ENCODE results near the gene CHMP1A. TPM values are rescaled to one million over a fixed set of nuclear protein-coding genes. Genes with fewer than 3 reads are reported as not detected.
"Not testable (repeated sequence)": the region's sequence is repeated elsewhere in the genome, so short reads cannot be mapped to it uniquely, and the experiment has no call there.

CHMP1A gene
- total RNA-seq, 1 experiment from 2014 or later: 75.6 TPM

DNA sequence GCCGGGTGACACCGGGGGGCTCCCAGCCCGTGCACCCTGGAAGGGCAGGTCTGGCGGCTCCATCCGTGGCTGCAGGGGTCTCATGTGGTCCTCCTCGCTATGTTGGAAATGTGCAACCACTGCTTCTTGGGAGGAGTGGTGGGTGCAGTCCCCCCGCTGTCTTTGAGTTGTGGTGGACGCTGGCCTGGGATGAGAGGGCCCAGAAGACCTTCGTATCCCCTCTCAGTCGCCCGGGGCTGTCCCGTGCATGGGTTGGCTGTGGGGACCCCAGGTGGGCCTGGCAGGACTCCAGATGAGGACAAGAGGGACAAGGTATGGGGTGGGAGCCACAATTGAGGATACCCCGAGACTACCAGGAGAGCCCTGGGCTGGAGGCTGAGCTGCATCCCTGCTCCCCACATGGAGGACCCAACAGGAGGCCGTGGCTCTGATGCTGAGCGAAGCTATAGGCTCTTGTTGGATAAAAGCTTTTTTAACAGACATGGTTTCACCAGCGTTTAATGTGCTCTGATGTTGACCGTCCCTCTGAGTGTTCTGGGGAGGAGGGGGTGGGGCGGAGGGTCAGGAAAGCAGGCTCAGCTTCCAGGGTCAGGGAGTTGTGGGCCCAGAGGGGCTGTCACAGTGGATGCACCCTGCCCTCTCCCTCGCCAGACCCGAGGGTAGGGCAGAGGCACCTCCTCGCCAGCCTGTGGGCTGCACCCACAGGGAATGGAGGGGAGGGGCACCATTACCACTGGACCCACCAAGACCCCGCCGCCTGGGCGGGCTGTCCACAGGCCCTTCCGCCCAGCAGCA lies 38.6 kb upstream of the CHMP1A start:
- Histone ChIP-seq H3K4me1 (peaks cover 31% of the 10 kb centered on the region), H3K4me3 (no peak overlapping the region), H3K27ac (no peak overlapping the region), H3K36me3 (peaks cover 18% of the 10 kb centered on the region), H3K27me3 (no peaks in the 10 kb centered on the region), H3K9me3 (replicated peaks) (no peaks in the 10 kb centered on the region)
- no peak for DNase-seq

DNA sequence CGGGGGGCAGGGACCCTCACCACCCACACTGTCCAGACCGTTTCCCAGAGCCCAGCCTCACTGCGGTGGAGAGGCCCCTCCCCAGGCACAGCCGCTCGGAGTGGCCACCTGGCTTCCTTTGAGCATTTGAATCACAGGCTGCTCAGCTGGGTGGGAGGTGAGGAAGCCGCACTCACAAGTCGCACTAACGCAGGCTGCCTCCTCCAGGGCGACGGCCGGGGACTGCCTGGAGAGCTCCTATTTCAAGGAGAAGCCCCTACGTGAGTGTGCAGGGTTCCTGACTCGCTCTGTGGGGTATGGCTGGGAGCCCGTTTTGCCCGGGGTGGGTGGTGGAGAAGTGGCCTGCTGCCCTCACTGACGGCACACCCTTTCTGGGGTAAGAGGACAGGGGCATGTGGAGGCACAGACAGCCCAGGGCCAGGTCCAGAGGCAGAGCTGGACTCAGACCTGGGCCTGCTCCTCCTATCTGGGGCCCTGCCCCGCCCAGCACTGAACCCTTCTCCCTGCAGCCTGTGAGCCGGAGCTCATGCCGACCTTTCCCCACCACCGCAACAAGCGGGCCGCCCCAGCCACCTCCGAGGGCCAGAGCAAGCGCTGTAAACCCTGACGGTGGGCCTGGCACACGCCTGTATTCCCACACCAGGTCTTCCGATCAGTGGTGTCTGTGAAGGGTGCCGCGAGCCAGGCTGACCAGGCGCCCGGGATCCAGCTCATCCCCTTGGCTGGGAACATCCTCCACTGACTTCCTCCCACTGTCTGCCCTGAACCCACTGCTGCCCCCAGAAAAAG lies 37.8 kb upstream of the CHMP1A start:
- Histone ChIP-seq H3K4me1 (peaks cover 27% of the 10 kb centered on the region), H3K27ac (no peak overlapping the region), H3K4me3 (no peak overlapping the region), H3K9me3 (replicated peaks) (no peaks in the 10 kb centered on the region), H3K36me3 (peaks cover 24% of the 10 kb centered on the region), H3K27me3 (no peaks in the 10 kb centered on the region)
- DNase-seq: no peak

DNA sequence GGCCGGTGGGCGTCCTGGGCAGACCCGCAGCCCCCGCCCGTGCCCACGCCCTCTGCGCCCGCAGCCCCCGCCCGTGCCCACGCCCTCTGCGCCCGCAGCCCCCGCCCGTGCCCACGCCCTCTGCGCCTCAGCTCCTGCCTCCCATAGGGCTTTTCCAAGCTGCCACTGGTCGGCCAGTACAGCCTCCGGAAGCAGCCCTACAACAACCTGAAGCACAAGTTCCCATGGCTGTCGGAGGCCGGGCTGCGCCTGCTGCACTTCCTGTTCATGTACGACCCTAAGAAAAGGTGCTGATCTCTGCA lies 37.2 kb upstream of the CHMP1A start:
- not testable (repeated sequence) for H3K27ac ChIP-seq; H3K9me3 ChIP-seq (replicated peaks); H3K4me3 ChIP-seq; DNase-seq; H3K27me3 ChIP-seq
- peaks cover 29% of the 10 kb centered on the region for H3K36me3 ChIP-seq
- peaks cover 23% of the 10 kb centered on the region for H3K4me1 ChIP-seq

DNA sequence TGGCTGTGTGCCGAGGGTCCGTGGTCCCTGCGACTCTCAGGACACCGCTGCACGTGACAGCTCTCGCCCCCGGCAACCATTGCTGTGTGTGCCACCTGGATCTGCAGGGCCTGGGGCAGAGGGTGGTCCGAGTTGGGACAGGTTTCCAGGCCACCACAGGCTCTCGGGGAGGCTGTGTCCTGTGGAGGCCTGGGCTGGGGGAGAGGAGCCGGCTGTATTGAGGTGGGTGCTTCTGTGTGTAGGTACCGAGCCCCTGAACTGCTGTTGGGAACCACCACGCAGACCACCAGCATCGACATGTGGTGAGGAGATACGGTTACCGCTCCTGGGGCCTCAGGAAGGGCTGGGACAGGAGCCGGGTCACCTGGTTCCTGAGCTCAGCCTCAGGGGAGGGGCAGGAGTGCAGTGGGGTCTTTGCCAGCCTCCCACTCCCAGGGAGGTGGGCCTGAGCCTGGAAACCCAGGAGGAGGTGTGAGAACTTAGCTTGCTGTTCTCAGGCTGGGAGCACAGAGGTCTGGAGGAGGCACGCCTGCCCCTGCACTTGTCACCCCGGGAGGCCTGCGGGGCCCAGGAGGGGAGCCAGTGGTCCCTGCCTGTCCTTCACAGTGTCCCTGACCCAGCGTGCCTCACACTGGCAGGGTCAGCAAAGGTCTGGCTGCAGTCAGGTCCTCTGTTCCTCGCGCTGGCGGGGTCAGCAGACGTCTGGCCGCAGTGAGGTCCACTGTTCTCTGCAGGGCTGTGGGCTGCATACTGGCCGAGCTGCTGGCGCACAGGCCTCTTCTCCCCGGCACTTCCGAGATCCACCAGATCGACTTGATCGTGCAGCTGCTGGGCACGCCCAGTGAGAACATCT lies 36.6 kb upstream of the CHMP1A start:
- no peaks in the 10 kb centered on the region for H3K9me3 ChIP-seq (replicated peaks)
- no peaks in the 10 kb centered on the region for H3K27me3 ChIP-seq
- H3K4me1 ChIP-seq: peaks cover 21% of the 10 kb centered on the region
- H3K27ac ChIP-seq: no peak overlapping the region
- DNase-seq: no peak
- H3K4me3 ChIP-seq: no peak overlapping the region
- peaks cover 31% of the 10 kb centered on the region for H3K36me3 ChIP-seq

DNA sequence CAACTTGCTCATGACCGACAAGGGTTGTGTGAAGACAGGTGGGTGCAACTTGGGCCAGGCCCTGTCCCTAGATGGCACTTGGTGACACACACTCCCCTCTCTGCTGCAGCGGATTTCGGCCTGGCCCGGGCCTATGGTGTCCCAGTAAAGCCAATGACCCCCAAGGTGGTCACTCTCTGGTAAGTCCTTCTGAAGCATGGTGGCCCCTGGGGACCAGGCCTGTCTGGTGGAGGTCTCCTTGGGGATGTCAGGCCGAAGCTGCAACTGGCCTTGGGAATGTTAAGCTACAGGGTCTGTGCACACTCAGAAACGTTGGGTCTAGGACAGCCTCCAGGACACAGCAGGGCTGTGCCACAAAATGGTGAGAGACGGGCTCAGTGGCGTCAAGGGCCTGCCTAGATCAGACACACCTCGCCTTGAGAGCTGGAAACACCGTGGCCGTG lies 35.8 kb upstream of the CHMP1A start:
- DNase-seq: no peak
- H3K36me3 ChIP-seq: peaks cover 34% of the 10 kb centered on the region

DNA sequence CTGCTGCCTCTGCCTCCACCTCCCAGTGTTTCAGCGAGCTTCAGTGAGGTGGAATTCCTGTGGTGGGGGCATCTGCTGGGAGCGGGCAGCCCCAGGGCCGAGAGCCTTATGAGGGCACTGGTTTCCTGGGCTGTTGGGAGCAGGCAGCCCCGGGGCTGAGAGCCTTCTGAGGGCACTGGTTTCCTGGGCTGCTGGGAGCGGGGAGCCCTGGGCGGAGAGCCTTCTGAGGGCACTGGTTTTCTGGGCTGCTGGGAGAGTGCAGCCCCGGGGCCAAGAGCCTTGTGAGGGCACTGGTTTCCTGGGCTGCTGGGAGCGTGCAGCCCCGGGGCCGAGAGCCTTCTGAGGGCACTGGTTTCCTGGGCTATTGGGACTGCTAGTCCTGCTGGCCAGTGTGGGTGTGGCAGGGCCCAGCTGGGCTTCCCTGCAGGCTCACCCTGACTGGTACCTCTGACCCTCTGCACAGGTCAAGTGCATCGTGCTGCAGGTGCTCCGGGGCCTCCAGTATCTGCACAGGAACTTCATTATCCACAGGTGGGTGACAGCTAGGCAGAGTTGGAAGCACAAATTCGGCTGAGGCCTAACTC lies 34.6 kb upstream of the CHMP1A start:
- no peaks in the 10 kb centered on the region for H3K27me3 ChIP-seq
- peaks cover 35% of the 10 kb centered on the region for H3K36me3 ChIP-seq
- no peaks in the 10 kb centered on the region for H3K9me3 ChIP-seq (replicated peaks)
- H3K4me3 ChIP-seq: no peak overlapping the region
- no peak for DNase-seq
- peaks cover 15% of the 10 kb centered on the region for H3K4me1 ChIP-seq
- no peak overlapping the region for H3K27ac ChIP-seq

More for the DNA sequence above, 35.8 kb upstream of the CHMP1A start:
- H3K9me3 ChIP-seq (replicated peaks): no peaks in the 10 kb centered on the region
- H3K27ac ChIP-seq: no peak overlapping the region
- peaks cover 21% of the 10 kb centered on the region for H3K4me1 ChIP-seq
- H3K27me3 ChIP-seq: no peaks in the 10 kb centered on the region
- H3K4me3 ChIP-seq: no peak overlapping the region

DNA sequence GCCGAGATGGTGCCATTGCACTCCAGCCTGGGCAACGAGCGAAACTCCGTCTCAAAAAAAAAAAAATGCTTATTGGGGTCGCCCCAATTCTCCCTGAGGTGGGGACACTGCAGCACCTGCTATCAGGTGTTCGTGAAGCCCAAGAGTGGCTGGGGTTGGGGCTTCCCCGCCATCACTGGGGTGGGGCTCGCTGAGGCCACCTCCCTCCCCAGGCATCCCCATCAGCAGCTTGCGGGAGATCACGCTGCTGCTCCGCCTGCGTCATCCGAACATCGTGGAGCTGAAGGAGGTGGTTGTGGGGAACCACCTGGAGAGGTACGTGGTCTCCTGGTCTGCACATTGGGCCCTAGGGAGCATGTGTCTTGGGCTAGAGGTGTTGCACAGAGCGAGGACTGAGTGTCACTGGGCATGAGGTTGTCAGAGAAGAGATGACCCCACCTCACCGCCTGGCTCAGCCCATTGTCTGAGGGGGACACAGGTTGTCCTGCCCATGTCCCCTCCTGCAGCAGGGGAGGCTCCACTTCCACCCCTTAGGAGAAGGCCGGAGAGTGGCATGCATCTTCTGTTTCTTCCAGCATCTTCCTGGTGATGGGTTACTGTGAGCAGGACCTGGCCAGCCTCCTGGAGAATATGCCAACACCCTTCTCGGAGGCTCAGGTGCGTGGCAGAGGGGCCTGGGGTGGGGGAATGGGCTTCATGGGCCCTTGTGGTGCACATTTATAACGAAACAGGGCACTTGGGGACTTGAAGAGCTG lies 33.9 kb upstream of the CHMP1A start:
- H3K36me3 ChIP-seq: peaks cover 35% of the 10 kb centered on the region
- no peaks in the 10 kb centered on the region for H3K27me3 ChIP-seq
- H3K9me3 ChIP-seq (replicated peaks): no peaks in the 10 kb centered on the region
- DNase-seq: no peak
- no peak overlapping the region for H3K4me3 ChIP-seq
- no peak overlapping the region for H3K27ac ChIP-seq
- peaks cover 8% of the 10 kb centered on the region for H3K4me1 ChIP-seq

GRCh38 chr16:89690392-89690901 lies 32.9 kb upstream of the CHMP1A start:
- Histone ChIP-seq H3K27ac (no peak overlapping the region), H3K4me3 (no peak overlapping the region), H3K9me3 (replicated peaks) (no peaks in the 10 kb centered on the region), H3K36me3 (peaks cover 35% of the 10 kb centered on the region), H3K27me3 (no peaks in the 10 kb centered on the region), H3K4me1 (0 out of 2 replicates have a peak, but pooled peaks cover 3% of the 10 kb centered on the region)
- DNase-seq: no peak

DNA sequence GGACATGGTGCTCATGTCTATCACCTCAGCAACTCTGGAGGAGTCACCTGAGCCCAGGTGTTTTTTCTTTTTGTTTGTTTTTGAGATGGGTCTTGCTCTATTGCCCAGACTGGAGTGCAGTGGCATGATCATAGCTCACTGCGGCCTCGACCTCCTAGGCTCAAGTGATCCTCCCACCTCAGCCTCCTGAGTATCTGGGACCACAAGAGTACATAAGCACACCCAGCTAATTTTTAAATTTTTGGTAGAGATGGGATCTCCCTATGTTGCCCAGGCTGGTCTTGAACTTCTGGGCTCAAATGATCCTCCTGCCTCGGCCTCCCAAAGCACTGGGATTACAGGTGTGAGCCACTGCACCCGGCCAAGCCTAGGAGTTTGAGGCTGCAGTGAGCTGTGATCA lies 32.1 kb upstream of the CHMP1A start:
- not testable (repeated sequence) for H3K27me3 ChIP-seq; H3K4me3 ChIP-seq; H3K27ac ChIP-seq; DNase-seq; H3K9me3 ChIP-seq (replicated peaks); H3K4me1 ChIP-seq
- H3K36me3 ChIP-seq: peaks cover 35% of the 10 kb centered on the region

DNA sequence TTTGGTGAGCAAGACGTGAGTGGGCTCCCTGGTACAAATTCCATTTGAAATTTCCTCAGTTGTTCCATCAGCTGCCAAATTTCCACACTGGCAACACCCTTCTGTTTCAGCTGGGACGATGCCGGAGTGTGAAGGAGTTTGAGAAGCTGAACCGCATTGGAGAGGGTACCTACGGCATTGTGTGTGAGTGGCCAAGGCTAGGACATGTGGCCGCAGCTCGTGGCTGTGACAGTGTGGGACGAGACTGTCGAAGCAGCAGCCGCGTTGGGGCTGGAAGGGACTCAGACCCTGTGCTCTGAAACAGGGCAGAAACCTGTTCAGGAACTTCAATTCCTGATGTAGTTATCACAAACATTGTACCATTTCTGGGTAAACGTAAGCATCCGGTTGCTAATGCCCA lies 31.6 kb upstream of the CHMP1A start:
- 0 out of 2 replicates have a peak, but pooled peaks cover 3% of the 10 kb centered on the region for H3K4me1 ChIP-seq
- DNase-seq: no peak
- no peak overlapping the region for H3K4me3 ChIP-seq
- H3K27me3 ChIP-seq: no peaks in the 10 kb centered on the region
- peaks cover 35% of the 10 kb centered on the region for H3K36me3 ChIP-seq
- peaks cover 4% of the 10 kb centered on the region; the same call in 1 of the 2 replicates for H3K9me3 ChIP-seq (replicated peaks)
- no peak overlapping the region for H3K27ac ChIP-seq

DNA sequence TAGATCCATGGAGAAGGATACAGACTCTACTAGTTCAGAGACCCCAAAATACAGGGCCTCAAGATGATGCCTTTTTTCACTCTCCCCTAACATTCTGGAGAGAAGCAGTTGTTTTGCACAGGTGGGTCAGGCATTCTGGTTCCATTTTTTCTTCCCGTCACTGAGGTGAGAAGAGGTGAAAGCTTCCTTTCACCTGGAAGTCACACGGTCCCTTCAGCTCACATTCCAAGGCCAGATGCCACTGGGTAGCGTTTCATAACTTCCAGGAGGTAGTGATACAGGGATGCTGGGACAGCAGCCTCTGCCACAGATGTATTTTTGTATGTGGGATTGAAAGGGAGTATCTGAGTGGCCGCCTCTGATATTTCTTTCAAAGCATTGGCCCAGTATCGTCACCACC lies 30.9 kb upstream of the CHMP1A start:
- H3K4me1 ChIP-seq: 0 out of 2 replicates have a peak, but pooled peaks cover 3% of the 10 kb centered on the region
- H3K36me3 ChIP-seq: peaks cover 29% of the 10 kb centered on the region
- DNase-seq: no peak

GRCh38 chr16:89687092-89687940 lies 29.8 kb upstream of the CHMP1A start:
- H3K9me3 ChIP-seq (replicated peaks): peaks cover 4% of the 10 kb centered on the region; the same call in 1 of the 2 replicates
- H3K4me3 ChIP-seq: peak overlapping the region; percentile 84
- 0 out of 2 replicates have a peak, but pooled peaks cover 3% of the 10 kb centered on the region for H3K4me1 ChIP-seq
- peak overlapping the region; percentile 90 for H3K27ac ChIP-seq
- H3K36me3 ChIP-seq: peaks cover 28% of the 10 kb centered on the region
- peak in 1 of 2 experiments; percentile 42 for DNase-seq
- no peaks in the 10 kb centered on the region for H3K27me3 ChIP-seq

More for the DNA sequence above, 30.9 kb upstream of the CHMP1A start:
- Histone ChIP-seq H3K9me3 (replicated peaks) (peaks cover 4% of the 10 kb centered on the region; the same call in 1 of the 2 replicates), H3K27ac (no peak overlapping the region), H3K27me3 (no peaks in the 10 kb centered on the region), H3K4me3 (no peak overlapping the region)

Data from SJCRH30 (cell line).